Inferior parietal cortex (tissue), 1 donor: Measurements from ENCODE around the gene P2RY1.
"Not testable (repeated sequence)": the region's sequence is repeated elsewhere in the genome, so short reads cannot be mapped to it uniquely, and the experiment has no call there.

Experiments
- DNase-seq: peaks from one replicate; pipeline ENCODE4 v3.0.0-alpha.2; 2016; ENCODE audit errors: extremely low spot score

The P2RY1 gene

GRCh38 chr3:152839511-152839910 is 4.6 kb downstream of the P2RY1 start:
- no peak for DNase-seq

DNA sequence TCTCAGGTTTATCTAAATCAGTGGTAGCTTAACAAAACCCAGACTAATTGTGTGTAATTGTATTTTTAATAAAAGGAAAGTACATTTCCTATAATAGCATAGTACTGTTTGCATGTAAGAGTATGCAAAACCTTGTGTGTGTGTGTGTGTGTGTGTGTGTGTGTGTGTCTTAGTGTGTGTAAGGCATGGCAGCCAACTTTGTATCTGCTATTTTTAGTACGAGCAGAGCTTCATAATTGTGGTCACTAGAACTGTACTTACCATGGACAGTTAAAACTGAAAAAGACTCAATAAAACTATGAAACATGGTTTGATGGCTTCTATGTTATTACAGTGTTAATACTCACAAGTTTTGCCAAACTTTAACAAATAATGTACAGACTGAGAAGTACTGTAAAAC is 6.2 kb downstream of the P2RY1 start:
- DNase-seq: no peak

DNA sequence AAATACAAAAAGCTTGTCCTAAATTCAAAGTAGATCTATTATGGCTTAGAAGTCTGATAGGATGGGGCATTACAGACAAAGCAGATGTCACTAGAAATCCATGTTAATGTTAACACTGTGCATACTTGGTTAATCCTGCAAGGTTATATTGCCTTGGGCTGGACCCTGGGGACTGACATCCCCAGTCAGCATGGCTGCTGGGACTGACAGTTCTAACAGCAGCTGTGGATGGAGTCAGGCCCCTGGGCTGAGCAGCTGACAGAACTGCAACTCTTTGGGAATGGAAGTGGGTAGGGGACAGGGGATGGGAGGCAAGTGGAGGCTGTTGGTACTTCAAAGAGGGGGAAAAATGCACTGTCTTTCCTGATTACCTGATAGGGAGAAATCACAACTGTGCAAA is 7.5 kb downstream of the P2RY1 start:
- DNase-seq: no peak

DNA sequence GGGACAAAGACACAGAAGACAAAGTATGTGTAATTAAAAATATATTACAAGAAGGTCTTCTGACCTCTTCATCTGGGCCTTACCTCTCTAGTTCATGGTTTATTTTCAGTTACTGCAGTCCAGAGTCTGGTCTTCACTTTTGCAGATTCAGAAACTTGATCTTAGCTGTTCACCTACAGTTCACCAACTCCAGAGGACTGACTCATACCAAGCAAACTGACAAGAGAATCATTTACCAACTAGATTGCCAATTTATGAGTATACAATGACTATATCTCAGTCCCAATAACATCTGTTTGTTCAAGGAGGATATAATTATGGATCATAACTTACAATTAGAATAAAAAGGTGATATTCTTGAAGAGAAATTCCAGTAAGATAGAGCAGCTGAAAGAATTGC is 9.0 kb downstream of the P2RY1 start:
- no peak for DNase-seq

DNA sequence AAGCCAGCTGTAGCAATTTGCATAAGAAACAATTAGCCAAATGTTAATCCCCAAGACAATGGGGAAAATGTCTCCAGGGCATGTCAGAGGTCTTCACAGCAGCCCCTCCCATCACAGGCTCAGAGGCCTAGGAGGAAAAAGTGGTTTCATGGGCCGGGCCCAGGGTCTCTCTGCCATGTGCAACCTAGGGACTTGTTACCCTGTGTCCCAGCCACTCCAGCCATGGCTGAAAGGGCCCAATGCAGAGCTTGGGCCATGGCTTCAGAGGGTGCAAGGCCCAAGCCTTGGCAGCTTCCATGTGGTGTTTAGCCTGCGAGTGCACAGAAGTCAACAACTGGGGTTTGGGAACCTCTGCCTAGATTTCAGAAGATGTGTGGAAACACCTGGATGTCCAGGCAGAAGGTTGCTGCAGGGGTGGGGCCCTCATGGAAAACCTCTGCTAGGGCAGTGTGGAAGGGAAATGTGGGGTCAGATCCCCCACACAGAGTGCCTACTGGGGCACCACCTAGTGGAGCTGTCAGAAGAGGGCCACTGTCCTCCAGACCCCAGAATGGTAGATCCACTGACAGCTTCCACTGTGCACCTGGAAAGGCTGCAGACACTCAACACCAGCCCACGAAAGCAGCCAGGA is 11.8 kb downstream of the P2RY1 start:
- DNase-seq: not testable (repeated sequence)

DNA sequence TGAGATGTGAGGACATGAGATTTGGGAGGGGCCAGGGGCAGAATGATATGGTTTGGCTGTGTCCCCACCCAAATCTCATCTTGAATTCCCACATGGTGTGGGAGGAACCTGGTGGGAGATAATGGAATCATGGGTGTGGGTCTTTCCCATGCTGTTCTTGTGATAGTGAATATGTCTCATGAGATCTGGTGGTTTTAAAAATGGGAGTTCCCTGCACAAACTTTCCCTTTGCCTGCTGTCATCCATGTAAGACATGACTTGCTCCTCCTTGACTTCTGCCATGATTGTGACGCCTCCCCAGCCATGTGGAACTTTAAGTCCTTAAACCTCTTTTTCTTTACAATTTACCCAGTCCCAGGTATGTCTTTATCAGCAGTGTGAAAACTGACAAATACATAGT is 12.7 kb downstream of the P2RY1 start:
- DNase-seq: not testable (repeated sequence)

- DNase-seq: no peak
Measured at GRCh38 chr3:152849996-152850578, 15.2 kb downstream of the P2RY1 start.

DNA sequence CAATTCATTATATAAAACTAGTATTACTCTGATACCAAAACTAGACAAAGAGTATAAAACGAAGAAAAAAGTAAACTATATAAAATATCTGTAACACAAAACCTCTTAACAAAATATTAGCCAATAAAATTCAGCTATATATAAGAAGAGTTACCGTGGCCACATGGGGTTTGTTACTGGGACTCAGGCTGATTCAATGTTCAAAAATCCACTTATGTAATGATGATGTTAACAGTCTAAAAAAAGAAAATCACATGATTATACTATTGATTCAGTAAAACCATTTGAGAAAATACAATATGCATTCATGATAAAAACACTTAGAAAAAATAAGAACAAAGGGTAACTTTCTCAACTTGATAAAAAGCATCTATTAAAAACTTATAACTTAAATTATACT is 18.3 kb downstream of the P2RY1 start:
- DNase-seq: no peak

GRCh38 chr3:152857082-152857481 is 22.2 kb downstream of the P2RY1 start:
- DNase-seq: no peak

DNA sequence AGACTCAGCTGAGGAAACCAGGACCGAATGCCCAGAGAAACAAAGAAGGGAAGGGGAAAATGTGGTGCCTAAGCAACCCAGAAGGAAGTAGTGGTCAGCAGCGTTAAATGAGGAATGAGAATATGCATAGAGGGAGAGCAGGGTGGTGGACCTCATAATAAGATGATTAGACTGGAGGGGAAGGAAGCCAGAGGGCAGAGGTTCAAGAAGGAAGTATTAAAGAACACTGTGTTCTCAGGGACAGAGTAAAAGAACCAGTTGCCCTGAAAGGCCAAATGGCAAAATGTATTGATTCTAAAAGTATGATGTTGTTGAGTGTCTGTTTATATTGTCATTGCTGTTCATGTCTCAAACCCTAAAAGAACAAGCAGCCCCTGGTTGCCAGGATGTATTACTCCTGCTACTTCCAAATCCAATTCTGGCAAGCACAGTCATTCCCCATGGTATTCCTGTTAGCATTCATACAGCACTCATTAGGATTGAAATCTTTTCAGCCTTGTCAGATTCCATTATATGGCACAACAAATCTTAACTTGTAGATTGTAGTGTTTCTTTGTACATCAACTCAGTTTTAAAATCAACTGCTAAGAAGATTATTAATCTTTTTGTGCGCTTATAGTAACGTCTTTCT is 23.4 kb downstream of the P2RY1 start:
- DNase-seq: no peak

- DNase-seq: no peak
Measured at GRCh38 chr3:152860736-152861135, 25.8 kb downstream of the P2RY1 start.

DNA sequence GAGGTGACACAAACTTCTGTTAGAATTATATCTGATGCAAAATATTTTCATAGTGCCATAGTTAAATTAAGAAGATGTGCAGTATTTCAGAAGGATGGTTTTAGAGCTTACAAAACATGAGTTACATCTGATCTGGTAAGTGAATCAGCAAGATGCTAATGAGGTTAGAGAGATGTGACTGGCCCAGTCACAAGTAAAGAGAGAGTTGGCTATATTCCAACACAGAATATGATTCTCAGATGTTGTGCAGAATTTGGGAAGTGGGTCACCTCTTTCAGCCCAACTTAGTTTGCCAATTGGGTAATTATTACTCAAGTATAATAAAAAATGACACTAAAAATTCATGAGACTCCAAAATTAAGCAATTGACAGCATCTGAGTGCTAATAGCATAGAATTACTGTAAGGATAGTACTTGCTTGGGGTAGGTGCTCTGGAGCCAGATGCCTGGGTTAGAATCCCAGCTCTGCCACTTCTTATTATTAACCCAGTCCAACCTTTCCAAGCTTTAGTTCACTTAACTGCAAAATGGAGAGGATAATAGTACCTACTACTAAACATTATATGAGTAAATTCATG is 30.8 kb downstream of the P2RY1 start:
- DNase-seq: no peak

- DNase-seq: no peak
Measured at GRCh38 chr3:152870027-152870426, 35.1 kb downstream of the P2RY1 start.

DNA sequence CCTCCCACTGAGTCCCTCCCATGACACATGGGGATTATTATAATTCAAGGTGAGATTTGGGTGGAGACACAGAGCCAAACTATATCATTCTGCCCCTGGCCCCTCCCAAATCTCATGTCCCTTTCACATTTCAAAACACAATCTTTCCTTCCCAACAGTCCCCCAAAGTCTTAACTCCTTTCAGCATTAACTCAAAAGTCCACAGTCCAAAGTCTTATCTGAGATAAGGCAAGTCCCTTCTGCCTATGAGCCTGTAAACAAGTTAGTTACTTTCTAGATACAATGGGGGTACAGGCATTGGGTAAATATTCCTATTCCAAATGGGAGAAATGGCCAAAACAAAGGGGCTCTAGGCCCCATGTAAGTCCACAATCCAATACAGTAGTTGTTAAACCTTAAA is 38.4 kb downstream of the P2RY1 start:
- DNase-seq: not testable (repeated sequence)

GRCh38 chr3:152874896-152875749 is 40.2 kb downstream of the P2RY1 start:
- DNase-seq: no peak

DNA sequence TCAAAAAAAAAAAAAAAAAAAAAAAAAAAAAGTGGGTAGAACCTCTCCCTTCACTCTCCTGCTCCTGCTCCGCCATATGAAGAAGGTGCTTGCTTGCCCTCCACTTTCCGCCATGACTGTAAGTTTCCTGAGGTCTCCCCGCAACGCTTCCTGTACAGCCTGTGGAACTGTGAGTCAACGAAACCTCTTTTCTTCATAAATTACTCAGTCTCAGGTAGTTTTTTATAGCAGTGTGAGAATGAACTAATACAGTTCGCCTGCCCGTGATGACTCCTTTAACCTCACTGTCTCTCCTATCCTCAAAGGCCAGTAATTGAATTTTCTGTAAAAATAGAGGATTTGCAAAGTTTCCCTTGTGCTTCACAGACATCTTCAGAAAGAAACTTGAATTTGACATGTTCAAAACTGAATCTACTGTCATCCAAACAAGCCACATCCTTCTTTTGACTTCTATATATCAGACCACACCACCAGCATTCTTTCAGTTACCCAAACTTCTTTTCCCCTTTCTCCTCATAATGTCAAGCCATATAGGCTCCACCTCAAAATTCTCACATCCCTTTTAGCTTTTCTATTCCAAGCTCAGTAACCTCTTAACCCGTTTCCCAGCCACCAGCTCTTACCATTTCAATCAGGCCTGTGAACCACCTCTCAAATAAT is 44.3 kb downstream of the P2RY1 start:
- no peak for DNase-seq

DNA sequence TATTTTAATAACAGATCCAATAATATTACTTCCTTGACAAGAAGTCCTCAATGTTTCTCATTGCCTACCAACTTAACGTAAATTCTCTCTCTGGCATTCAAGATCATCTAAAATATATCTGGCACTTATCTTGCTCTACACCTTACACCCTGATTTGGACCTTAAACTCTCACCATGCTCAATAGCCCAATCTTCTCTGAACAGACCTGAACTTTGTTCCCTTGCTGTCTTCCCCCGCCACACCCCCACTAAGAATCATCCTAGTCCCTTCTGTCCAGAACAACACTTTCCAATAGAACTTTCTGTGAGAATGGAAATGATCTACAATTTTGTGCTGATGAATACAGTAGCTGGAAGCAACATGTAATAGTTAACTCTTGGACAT is 44.9 kb downstream of the P2RY1 start:
- no peak for DNase-seq

DNA sequence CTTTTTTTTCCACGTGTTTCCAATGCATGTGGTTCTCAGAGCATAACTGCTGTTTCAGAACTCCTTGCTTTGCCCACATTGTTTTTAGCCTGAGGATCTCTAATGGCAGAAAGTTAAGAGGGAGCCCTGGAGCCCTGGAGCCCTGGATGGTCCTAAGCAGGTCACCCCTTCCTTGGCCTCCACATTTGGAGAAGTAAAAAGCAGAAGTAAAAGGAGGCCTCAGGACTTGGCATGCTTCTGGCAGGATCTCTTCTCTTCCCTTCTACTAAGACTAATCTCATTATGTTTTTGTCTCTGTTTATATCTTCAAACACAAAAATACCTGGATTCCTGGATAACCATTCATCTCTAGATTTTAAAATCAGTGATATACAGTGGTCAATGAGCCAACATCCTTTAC is 50.1 kb downstream of the P2RY1 start:
- no peak for DNase-seq
